Stimulated activated CD8-positive, alpha-beta memory T cell treated with anti-CD3 and anti-CD28 coated beads, Interleukin-2, amount 100 ng/mL, for 48 hours (primary cell): ENCODE measurements around the gene CEP112.

Experiments
- DNase-seq, 2 donors: peaks; one replicate each; pipeline ENCODE4 v3.0.0-alpha.2; 2020; ENCODE audit warnings: low read depth in 2 of 2

CEP112 gene

GRCh38 chr17:65988451-65988850 is 203.5 kb downstream of the CEP112 start:
- no peak for DNase-seq

GRCh38 chr17:65987988-65988387 is 203.9 kb downstream of the CEP112 start:
- DNase-seq: no peak

GRCh38 chr17:65985571-65985970 is 206.4 kb downstream of the CEP112 start:
- no peak for DNase-seq

DNA sequence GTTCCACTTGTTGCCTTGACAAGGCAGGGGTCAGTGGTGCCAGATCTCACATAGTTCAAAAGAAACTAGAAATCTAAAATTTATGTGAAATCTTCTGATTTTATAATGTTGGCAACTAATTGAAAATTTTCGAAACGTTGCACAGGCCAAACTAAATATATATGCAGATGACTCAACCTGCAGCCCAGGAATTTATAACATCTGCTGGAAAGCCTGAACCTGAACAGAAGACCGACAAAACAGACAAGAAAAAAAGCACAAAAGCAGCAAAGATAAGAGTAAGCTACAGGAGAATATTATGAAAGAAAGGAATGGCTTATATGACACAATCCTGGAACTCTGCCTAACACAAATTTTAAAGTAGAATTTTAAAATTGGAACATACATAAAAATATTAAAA is 207.6 kb downstream of the CEP112 start:
- DNase-seq: no peak

- DNase-seq: no peak
These were observed 213.1 kb downstream of the CEP112 start for GRCh38 chr17:65978871-65979270.

DNA sequence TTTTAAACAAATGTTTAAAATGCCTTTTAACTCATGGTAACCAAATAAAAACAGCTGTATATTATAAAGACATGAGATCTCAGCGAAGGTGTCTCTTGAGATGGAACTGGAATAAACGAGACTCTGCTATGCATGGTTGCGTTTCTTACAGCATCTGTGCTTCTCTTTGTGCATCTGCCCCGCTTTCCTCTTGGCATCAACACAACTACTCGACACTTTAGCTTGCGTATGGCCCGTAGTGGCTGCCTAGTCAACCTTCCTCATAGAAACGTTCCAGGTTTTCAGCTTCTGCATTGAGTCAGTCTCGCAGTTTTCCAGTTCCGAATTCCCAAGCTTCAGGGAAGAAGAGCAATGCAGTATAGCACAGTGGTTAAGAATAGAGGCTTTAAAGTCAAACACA is 214.9 kb downstream of the CEP112 start:
- no peak for DNase-seq

DNA sequence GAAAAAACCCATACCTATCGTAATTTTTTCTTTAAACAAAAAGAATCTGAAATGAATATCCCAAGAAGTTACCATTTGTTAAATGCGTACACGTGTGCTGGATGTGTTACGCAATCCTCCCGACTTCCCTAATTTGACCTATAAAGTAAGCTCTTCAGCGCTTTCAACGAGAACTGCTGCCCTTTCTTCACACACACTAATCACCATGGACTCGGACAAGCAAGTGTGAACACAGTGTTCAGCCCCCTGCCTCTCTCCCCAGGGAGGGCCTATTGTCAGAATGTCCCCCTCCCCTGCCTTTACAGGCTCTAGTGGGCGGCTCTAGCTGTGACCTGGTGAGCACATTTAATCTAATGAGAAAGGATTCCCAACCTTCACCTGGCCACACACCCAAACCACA is 216.1 kb downstream of the CEP112 start:
- DNase-seq: no peak

- DNase-seq: no peak
These were observed 218.7 kb downstream of the CEP112 start for GRCh38 chr17:65973237-65973636.

- DNase-seq: no peak
These were observed 224.6 kb downstream of the CEP112 start for GRCh38 chr17:65967372-65967771.

GRCh38 chr17:65966072-65966695 is 225.7 kb downstream of the CEP112 start:
- no peak for DNase-seq

- no peak for DNase-seq
These were observed 228.8 kb downstream of the CEP112 start for GRCh38 chr17:65963179-65963578.

GRCh38 chr17:65959630-65960029 is 232.3 kb downstream of the CEP112 start:
- no peak for DNase-seq

DNA sequence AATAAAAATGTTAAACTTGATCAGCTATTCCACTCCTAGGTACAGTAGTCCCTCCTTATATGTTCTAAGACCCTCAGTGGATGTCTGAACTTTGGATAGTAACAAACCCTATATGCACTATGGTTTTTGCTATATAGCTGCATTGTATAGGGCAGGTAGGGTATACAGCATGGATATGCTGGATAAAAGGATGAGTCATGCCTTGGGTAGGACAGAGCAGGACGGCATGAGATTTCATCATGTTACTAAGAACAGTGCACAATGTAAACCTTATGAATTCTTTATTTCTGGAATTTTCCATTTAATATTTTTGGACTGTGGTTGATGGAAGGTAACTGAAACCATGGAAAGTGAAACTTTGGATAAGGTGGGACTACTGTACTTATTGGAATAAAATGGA is 235.1 kb downstream of the CEP112 start:
- DNase-seq: no peak

GRCh38 chr17:65954148-65954449 is 237.8 kb downstream of the CEP112 start:
- DNase-seq: no peak

GRCh38 chr17:65953316-65954147 is 238.4 kb downstream of the CEP112 start:
- no peak for DNase-seq

DNA sequence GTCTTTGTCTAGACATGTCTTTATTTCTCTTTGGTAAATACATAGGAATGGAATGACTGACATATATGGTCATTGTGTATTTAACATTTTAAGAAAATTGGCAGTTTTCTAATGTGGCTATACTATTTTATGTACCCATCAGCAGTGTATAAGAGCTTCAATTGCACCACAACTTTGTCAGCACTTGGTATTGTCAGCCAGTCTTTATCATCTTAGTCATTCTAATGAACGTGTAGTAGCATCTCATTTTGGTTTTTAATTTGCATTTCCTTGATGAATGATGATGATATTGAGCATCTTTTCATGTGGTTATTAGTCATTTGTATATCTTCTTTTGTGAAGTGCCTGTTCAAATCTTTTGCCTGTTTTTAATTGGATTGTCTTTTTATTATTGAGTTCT is 239.3 kb downstream of the CEP112 start:
- no peak for DNase-seq

- no peak for DNase-seq
These were observed 239.9 kb downstream of the CEP112 start for GRCh38 chr17:65952015-65952414.

- no peak for DNase-seq
These were observed 244.1 kb downstream of the CEP112 start for GRCh38 chr17:65947831-65948230.

GRCh38 chr17:65942592-65942991 is 249.3 kb downstream of the CEP112 start:
- no peak for DNase-seq

GRCh38 chr17:65941356-65941899 is 250.5 kb downstream of the CEP112 start:
- no peak for DNase-seq

- no peak for DNase-seq
These were observed 255.9 kb downstream of the CEP112 start for GRCh38 chr17:65936013-65936412.

DNA sequence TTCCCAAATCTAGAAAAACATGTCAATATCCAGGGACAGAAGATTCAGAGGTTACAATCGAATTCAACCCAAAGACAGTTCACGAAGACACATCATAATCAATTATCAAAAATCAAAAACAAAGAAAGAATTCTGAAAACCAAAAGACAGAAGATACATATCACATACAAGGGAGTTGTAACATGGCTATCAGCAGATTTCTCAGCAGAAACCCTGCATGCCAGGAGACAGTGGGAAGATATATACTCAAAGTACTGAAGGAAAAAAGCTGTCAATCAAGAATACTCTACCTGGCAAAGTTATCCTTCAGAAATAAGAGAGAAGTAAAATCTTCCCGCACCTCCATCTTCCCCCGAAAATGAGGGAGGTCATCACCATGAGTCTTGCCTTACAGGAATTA is 258.6 kb downstream of the CEP112 start:
- DNase-seq: no peak
